Right forelimb (tissue), 1 donor: ENCODE measurements around the gene PTPN14.
"Not testable (repeated sequence)": the region's sequence is repeated elsewhere in the genome, so short reads cannot be mapped to it uniquely, and the experiment has no call there.

Source experiments
- DNase-seq: peaks from one replicate; pipeline ENCODE4 v3.0.0-alpha.2; 2018

PTPN14 gene

DNA sequence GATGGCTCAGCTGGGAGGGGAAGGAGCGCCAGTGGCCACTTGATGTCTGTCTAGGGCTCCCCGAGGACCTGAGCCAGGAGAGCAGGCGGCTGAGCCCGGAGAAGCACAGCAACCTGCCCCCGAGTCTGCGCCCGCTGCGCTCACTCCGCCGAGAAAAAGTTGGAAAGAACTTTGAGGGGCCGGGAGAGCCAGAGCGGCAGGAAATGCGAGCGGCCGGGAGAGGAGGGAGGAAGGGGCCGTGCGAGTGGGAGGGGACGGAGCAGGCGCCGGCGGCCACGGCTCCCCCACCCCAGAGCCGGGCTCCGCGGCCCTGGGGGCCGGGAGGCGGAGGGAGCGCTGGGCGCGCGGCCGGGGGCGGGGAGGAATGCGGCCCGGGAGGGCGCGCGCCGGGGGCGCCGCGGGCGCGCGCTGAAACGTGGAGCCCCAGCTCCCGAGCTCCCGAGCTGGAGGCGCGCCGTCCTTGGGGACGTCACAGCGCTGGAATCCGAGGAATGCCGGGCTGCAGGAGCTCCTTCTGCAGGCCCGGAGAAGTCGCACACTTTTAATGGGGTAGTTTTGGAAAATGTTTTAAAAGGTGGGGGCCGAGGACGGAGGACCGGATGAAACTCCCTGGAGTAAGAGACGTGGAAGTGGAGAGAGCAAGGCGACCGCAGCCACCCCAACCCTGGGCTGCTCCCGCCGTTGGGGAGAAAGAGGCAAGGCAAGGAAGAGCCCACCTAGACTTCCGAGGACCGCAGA lies at the start of gene PTPN14:
TSS of gene PTPN14 (minus strand) at position 167 of the 738 bp plus-strand sequence. CDS start 86,799 bp downstream, outside the sequence.
- peak; percentile 93 for DNase-seq

DNA sequence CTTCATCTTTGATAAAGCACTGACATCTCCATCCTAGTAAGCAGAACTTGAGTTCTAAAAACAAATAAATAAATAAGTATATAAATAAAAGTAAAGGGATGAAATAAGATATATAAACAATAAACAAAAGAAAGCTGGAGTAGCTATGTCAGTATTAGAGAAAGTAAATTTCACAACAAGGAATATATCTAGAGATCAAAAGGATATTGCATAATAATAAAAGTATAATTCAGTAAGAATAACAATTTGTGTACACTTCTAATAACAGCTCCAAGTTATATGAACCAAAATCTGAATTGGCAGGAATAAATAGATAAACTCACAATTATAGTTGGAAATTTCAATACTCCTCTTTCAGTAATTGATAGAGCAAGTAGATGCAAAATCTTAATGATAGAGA lies 41.8 kb upstream of the PTPN14 start:
- DNase-seq = no peak

DNA sequence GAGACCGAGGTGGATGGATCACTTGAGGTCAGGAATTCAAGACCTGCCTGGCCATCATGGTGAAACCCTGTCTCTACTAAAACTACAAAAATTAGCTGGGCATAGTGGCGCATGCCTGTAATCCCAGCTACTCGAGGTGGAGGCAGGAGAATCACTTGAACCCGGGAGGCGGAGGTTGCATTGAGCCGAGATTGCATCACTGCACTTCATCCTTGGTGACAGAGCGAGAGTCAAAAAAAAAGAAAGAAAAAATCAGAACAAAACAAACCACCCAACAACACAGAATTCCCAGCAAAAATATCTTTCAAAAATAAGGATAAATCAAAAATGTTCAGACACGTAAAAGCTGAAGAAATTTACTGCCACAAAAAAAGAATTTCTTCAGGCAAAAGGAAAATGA lies 40.5 kb upstream of the PTPN14 start:
- DNase-seq = not testable (repeated sequence)

DNA sequence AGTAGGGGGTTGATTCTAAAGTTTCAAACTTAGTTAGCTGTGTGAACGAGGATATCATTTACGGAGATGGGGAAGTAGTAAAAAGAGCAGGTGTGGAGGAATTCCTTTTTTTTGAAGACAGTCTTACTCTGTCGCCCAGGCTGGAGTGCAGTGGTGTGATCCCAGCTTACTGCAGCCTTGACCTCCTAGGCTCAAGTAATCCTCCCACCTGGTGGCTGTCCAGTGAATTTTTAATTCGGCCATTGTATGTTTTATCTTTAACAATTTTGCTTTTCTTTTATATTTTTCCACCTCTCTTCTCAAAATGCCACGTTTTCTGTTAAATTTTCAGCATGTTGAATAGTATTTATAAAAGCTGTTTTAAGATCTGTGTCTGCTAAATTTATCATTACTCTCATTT lies 39.3 kb upstream of the PTPN14 start:
- no peak for DNase-seq

DNA sequence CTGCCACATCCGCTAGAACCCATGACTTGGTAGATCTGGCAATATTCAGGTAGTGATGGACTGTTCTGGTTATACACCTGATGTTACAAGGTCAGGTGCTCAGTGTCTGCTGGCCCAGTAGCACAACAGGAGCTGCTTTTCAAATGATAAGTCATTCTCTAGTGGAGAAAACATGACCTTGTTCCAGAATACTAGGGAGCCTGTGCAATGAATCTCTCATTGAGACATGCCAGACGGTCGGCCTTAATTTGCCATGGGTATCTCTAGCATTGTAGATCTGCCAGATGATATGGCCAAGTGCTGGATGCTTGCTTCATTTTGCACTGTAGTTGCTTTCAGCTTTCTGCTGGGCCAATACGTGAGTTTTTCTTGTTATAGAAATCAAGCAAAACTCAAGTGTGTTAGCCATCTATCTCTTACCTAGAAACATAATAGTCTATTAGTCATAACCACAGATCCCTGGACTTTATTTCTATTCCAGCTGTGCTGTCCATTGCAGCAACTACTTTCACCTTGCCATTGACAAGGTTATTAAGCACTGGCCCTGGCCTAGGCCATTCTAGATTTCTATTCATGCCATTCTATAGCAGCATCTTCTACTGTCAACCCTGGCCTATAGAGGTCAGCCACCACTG lies 37.7 kb upstream of the PTPN14 start:
- no peak for DNase-seq

DNA sequence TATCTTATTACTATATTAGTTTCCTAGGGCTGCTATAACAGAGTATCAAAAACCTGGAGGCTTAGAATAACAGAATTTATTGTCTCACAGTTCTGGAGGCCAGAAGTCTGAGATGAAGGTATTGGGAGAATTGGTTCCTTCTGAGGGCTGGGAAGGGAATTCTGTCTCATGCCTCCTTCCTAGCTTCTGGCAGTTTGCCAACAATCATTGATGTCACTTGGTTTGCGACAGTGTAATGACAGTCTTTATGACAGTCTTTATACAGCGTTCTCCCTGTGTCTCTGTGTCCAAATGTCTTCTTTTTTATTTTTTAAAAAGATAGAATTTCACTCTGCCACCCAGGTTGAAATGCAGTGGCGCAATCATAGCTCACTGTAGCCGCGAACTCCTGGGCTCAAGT lies 35.8 kb upstream of the PTPN14 start:
- DNase-seq = no peak

DNA sequence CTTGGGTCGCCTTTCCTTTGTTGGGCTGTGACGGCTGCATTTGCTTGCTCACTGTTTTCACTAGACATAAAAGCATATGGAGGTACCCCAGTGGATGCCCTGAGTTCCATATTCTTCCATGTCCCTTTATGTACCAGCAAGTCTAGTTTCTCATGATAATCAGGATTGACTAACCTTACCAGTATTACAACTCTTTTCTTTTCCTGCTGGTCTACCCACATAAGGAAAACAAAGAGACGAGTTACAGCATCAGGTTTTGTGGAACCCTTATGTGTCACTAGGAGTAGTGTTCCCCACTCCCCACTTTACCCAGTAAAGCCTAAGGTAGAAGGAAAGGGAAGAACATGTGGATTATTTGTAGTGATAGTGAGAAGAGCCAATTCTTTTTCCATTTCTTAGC lies 35.2 kb upstream of the PTPN14 start:
- DNase-seq = no peak

DNA sequence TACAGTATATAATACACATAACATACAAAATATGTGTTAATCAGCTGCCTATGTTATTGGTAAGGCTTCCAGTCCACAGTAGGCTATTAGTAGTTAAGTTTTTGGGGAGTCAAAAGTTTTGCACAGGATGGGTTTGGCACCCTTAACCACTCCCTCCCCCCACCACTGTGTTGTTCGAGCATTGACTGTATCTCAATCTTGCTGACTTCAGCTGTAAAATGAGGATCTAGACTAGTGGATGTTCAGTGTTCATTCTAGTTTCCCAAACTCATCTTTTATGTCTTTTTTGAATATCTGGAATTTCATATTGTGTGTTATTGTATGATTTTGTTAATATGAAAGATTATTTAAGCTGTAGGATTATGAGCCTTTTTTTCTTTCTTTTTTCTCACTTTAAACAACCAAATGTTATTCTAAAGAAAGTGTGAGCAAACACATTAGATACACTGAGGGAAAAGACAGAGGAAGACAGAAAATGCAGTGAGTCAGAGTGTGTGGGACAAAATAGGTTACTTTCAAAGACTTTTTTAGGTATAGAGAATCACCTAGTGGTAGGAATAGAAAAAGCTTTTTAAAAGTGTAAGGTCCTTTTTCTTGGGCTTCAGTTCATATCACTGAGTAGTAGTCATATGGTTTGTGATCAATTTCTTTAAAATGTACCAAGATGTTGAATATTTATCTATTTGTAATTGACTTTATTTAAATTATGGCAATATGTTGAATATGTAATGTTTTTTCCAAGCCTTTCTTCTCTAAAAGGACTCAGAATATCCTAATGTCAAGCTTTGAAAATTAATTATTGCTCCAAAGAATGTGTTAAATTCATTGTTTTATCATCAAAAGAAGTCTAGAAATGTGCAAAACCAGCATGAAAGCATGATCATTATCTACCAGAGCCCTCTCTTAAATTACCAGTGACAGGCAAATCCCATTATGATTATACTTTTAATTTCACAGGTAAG lies 33.7 kb upstream of the PTPN14 start:
- no peak for DNase-seq

DNA sequence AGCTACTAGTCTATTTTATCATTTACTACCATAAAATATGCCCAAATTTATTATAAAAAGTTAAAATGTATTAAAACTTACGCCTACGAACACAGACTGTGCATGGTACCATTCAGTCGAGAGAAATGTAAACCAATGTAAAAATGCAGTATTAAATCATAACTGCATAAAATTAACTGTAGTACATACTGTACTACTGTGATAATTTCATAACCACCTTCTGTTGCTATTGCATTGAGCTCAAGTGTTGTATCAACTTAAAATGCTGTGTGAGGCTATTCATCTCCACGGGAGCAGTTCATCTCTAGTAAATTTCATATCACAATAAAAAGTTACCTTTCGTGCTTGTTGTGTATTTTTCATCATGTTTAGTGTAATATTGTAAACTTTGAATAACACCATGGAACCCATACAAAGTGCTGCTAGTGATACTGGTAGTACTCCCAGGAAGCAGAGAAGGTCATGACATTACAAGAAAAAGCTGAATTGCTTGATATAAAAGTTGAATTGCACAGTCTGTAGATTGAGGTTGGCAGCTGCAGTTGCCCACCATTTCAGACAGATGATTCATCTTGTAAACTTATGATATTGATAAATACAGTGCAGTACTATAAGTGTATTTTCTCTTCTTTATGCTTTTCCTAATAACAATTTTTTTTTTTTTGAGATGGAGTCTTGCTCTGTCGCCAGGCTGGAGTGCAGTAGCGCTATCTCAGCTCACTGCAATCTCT lies 32.6 kb upstream of the PTPN14 start:
- no peak for DNase-seq

DNA sequence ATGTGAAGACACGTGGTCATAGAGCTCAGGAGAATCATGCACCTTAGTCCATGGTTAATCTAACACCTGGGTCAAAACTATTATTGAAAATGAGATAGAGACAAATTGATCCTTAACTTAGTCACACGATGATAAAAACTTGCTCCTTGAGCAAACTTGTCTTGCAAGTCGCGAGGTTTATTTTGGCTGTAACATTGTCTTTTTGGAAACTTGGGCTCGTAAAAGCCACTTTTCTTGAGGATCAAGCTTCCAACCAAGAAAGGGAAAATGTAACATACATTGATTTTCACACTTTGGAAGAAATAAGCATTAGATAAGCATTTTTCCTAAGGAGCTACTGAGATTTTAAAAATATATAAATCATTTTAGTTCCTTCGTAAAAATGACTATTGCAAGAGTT lies 31.7 kb upstream of the PTPN14 start:
- DNase-seq = no peak

DNA sequence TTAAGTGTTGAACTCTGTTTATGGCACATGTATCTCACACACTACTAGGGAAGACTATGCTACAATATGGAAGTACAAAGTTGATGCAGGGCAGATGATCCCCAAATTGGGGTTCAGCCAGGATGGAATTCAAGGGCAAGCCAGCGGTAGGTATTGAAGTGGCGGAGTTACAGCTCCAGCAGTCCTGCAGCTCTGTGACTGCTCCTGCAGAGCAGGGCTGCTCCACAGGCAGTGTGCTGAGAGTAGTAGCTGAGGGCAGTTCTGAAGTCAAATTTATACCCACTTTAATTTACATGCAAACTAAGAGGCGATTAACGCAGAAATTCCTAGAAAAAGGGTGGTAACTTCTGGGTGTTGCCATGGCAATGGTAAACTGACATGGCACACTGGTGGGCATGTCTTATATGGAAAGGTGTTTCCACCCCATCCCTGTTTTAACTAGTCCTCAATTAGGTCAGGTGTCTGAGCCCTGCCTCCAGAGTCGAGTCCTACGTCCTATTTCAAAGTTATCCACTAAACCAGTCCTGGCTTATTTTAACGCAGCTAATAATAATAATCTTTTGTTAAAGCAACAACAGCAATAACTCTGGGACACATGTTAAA lies 31.0 kb upstream of the PTPN14 start:
- no peak for DNase-seq

DNA sequence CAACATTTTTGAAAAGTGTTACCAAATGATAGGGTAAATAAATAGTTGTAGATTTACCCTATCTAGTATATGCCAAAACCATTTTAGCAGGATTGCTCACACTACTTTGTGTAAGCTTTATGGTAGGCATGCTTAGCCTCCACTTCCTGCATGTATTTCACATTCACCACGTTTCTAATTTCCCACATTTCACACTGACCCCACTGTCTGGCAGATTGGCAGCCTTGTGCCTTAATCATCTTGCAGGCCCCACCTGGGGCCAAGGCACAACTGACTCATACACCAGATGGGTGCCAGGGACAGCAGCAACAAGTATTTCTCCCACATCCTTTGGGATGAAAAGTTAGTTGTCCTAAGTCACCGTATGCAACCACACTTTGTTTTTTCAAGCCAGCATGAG lies 30.4 kb upstream of the PTPN14 start:
- no peak for DNase-seq

DNA sequence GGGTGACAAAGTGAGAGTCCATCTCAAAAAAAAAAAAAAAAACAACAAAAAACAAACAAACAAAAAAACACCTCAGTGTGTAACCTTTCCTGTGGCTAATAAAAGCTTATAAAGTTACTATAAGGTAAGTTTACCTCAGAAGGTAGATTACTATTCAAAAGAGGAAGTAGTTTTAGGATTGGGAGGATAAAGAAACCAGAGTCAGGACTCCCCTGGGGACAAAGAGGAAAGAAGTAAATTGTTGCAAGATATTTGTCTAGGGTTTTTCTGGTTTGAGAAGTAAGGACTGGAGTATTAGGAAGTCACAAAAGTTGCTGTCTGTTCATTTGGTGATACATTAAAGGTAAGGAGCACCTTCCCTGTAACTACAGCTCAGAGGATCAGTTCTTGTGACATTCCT lies 27.8 kb upstream of the PTPN14 start:
- no peak for DNase-seq

DNA sequence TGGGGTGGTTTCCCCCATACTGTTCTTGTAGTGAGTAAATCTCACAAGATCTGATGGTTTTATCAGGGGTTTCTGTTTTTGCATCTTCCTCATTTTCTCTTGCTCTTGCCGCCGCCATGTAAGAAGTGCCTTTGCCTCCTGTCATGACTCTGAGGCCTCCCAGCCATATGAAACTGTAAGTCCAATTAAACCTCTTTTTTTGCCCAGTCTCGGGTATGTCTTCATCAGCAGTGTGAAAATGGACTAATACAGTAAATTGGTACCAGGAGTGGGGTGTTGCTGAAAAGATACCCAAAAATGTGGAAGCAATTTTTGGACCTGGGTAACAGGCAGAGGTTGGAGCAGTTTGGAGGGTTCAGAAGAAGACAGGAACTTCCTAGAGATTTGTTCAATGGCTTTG lies 24.7 kb upstream of the PTPN14 start:
- DNase-seq = not testable (repeated sequence)

DNA sequence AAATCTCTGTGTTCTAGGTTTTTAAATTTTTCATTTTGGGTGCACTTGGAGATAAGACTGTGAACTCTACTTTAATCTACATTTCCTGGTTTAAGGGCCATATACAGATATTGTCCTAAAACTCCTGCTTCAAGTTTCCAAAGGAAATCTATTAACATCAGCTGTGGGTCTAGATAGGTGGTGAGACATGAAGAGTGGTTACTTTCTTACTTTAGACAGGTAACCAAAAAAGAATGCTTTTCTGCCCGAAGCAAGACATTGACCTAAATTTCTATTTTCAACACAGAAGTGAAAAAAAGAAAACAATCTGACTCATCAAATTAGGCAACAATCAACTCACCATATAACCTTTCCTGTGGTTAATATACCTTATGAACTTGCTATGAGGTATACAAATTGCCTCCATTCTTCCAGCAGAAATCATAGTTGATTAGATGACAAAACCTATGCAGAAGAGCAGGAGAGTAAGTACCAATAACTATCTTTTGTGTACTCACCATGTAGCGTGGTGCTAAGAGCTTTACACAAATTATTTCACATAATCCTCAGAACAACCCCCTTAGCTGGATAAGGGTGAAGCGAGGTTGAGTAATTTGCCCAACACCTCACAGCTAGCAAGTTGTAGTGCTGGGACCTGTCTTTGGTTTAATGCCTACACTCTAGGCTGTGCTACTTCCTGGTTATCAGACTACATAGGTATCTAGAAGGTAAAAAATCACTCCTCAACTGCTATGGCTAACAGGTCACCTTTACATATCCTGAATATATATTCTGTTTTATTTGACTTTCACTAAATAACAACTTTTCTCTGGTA lies 23.4 kb upstream of the PTPN14 start:
- no peak for DNase-seq

DNA sequence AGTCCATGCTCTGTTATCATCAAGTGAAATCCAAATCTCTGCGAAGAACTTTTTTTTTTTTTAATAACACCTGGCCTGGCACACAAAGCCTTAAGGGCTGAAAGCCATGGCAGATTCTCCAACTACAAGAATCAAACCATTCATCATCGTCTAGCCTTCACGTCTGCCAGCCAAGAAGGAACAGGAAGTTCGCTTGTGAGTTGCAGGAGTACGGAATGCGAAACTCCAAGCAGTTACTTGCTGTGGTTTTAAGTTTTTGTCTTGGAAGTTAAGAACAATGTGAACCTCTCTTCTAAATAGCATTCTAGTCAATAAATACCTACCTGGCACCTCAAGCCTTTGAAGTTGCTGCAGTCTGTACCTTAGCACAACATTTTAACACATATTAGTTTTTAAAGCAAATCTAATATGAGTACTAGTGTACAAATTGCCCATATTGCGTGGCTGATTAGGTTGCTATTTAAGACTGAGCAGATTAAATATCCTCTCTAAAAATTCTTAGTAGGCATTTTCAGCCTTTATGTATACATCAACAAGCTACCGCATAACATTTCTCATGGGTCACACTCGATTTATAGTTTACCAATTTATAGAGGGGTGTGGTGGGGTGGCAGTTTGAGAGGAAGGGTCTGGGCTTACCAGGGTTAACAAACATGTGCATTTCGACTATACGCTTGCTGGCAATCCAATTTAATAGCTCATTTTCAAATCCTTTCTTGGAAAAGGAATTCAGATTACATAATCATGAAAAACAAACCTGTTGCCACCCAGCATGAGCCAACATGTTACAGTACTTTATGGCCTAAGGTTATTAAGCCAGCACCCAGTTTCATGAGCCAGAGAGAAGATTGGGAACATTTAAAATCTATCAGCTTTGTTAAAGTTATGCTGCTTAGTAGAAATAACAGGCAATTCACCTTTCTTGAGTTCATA lies 22.2 kb upstream of the PTPN14 start:
- DNase-seq = no peak

DNA sequence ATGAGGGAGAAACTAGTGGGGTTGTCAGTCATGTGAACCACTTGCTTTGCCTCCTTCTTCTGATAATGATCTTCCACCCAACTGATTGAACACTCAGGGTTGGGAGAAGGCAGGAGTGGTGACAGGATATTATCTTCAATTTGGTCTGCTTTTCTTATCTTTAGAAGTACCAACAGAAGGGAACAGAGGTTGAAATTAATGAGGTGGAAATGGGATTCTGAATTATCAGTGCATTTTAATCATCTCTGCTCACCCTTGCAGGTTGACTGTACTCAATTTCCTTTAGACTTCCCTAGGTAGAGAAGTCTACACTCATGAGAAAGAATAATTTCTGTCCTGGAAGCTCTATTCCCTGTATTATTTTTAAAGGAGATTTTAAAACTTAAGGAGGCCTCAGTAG lies 19.9 kb upstream of the PTPN14 start:
- DNase-seq = no peak

DNA sequence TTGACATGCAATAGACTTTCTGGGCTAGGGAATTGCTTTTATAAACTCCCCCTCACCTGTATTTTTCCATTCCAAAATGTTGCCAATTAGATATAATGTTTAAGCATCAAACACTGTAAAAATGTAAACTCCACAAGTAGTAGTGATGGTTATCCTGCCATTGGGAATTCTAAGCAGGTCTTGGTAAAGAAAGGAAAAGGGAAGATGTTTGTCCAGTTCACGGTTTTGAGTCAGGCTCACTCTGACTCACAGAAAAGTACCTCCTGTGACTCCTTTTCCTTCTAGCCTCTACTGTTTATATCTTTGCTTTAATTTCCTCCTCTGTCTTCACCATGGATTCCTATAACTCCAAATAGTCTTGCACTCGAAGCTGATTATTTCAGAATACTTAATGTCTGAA lies 19.0 kb upstream of the PTPN14 start:
- no peak for DNase-seq

DNA sequence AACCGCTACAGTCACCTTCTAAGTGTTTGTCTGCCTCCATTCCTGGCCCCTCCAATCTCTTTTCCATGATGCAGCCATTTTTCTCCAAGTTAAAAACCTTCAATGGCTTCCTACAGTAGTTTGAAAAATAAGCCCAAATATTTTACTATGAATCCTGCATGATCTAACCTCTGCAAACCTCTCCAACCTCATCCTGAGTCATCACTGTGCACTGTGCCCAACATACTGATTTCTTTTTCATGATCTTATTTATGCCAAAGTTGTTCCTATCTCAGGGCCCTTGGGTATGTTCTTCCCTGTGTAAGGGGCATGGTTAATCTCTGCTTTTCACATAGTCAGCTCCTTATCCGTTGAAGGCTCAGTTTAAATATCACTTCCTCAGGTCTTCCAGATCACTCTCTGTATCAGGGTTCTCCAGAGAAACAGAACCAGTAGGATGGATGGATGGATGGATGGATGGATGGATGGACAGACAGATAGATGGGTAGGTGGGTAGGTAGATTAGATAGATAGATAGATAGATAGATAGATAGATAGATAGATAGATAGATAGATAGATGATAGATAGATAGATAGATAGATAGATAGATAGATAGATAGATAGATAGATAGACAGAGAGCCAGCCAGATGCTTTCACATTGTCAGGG lies 18.1 kb upstream of the PTPN14 start:
- DNase-seq = no peak

DNA sequence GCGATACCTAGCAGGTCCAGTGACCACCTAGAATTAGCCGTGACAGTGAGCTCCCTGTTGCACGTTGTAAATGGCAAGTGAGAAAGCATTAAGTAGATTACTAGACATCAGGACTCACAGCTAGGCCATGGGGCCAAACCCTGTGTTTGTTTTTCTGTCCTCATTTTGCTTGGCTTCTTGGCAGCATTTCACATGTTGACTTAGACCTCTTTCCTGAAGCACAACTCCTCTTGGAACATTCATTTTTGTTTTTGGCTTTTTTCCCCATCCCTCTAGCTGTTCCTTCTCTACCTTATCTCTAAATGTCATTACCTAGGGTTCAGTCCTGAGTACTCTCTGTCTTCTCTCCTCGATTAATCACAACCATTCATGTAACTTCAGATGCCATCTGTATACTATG lies 16.9 kb upstream of the PTPN14 start:
- no peak for DNase-seq
